K562 (cell line): Measurements from ENCODE around the gene RNF141. TPM values are rescaled to one million over a fixed set of nuclear protein-coding genes. Genes with fewer than 3 reads are reported as not detected.

Experiments
- CREB3L1 ChIP-seq: fragments of 450-650 bp; IDR thresholded peaks from 2 replicates; pipeline ENCODE4 v1.6.1; 2014; ENCODE audit warnings: low read depth, mild to moderate bottlenecking, moderate library complexity, borderline replicate concordance
- CREBBP ChIP-seq: IDR thresholded peaks from one replicate; pipeline ENCODE4 v1.6.1; 2012; ENCODE audit warnings: low read depth, mild to moderate bottlenecking, control low read depth, inconsistent platforms, low read length
- HCFC1 ChIP-seq: IDR thresholded peaks from 2 replicates; pipeline ENCODE4 v1.6.1; 2012; ENCODE audit warnings: low read depth, low read length, improper control_type of control experiment
- KLF16 ChIP-seq: IDR thresholded peaks from 2 replicates; pipeline ENCODE4 v1.6.1; 2016; ENCODE audit warnings: antibody characterized with exemption
- MCM3 ChIP-seq: fragments of 450-650 bp; IDR thresholded peaks from 2 replicates; pipeline ENCODE4 v1.6.1; 2016
- NFIX ChIP-seq: fragments of 250-450 bp; sonication (Bioruptor Pico); IDR thresholded peaks from 2 replicates; pipeline ENCODE4 v1.4.0; 2020; ENCODE audit warnings: low read depth, mild to moderate bottlenecking, moderate library complexity
- POLR2A ChIP-seq: fragments of 450-650 bp; conservative IDR thresholded peaks from 2 replicates; pipeline ENCODE4 v1.6.1; 2016
- PPARD ChIP-seq: fragments of 250-450 bp; sonication (Bioruptor Pico); IDR thresholded peaks from 2 replicates; pipeline ENCODE4 v1.8.0; 2022; ENCODE audit warnings: inconsistent platforms, mild to moderate bottlenecking, moderate library complexity
- RERE ChIP-seq: sonication (generic); formaldehyde crosslinking; IDR thresholded peaks from 2 replicates; pipeline ENCODE4 v1.8.0; 2023; ENCODE audit warnings: missing genetic modification reagents, mild to moderate bottlenecking, borderline replicate concordance
- RNF2 ChIP-seq: sonication (generic); IDR thresholded peaks from 2 replicates; pipeline ENCODE4 v1.6.1; 2016
- SLC30A9 ChIP-seq: fragments of 250-450 bp; sonication (Bioruptor Pico); IDR thresholded peaks from 2 replicates; pipeline ENCODE4 v1.8.0; 2022; ENCODE audit warnings: mild to moderate bottlenecking, moderate library complexity
- SMARCA4 ChIP-seq: fragments of 450-650 bp; IDR thresholded peaks from 2 replicates; pipeline ENCODE4 v1.6.1; 2016
- TCF3 ChIP-seq: sonication (generic); formaldehyde crosslinking; IDR thresholded peaks from 2 replicates; pipeline ENCODE4 v1.4.0; 2020; ENCODE audit warnings: mild to moderate bottlenecking, missing genetic modification reagents
- TEAD1 ChIP-seq, 2 experiments: fragments of 450-650 bp in 1 of 2; sonication (generic) in 1 of 2; formaldehyde crosslinking; IDR thresholded peaks; 2 replicates each; pipeline versions ENCODE4 v1.4.0 to v1.8.0; 2020 to 2022; ENCODE audit warnings: mild to moderate bottlenecking in 2 of 2, missing genetic modification reagents in 1 of 2
- TRIM24 ChIP-seq, 2 experiments: fragments of 450-650 bp; IDR thresholded peaks; 2 replicates each; pipeline ENCODE4 v1.6.1; 2016
- ZNF146 ChIP-seq: IDR thresholded peaks from one replicate; pipeline ENCODE4 v1.6.1; 2018; ENCODE audit warnings: missing compliant biosample characterization; ENCODE audit not compliant: unreplicated experiment
- ZNF717 ChIP-seq: fragments of 250-450 bp; sonication (Bioruptor Pico); IDR thresholded peaks from 2 replicates; pipeline ENCODE4 v1.5.0; 2021
- ZZZ3 ChIP-seq: fragments of 450-650 bp; IDR thresholded peaks from 2 replicates; pipeline ENCODE4 v1.6.1; 2016; ENCODE audit warnings: antibody characterized with exemption, mild to moderate bottlenecking, moderate library complexity
- polyA plus RNA-seq, 8 experiments: library from polyadenylated mRNA; depleted of rRNA in 4 of 8; stranded (reverse) in 5 of 8; unstranded in 3 of 8; fragments of >200 nt; fragmentation: Nextera tagmentation in 2 of 8; fragmentation: Illumina TruSeq in 1 of 8; extraction: Ambion mirVana in 2 of 8; extraction: Trizol in 1 of 8; gene quantifications; 2 replicates each; pipeline versions ENCODE4 v1.2.1 to v1.2.3, GENCODE V29; 2011 to 2014; ENCODE audit warnings: inconsistent platforms in 1 of 8, missing spikeins in 1 of 8
- total RNA-seq, 7 experiments: library from RNA; depleted of rRNA in 6 of 7; stranded (reverse); fragments of >200 nt in 6 of 7; fragmentation: Illumina TruSeq in 2 of 7; extraction: Trizol in 2 of 7; gene quantifications; 2 replicates each; pipeline versions ENCODE4 v1.2.1 to v1.2.3, GENCODE V29; 2011 to 2021; ENCODE audit warnings: low replicate concordance in 1 of 7
- TF ChIP-seq, protein P1 (sequence below): fragments of 450-650 bp; IDR thresholded peaks from 2 replicates; pipeline ENCODE4 v1.7.1; 2018; ENCODE audit warnings: mild to moderate bottlenecking, low read depth; ENCODE audit not compliant: partially characterized antibody

RNF141 gene
- total and polyA plus RNA-seq, 9 of the 15 experiments (the other 6 are each of a cell fraction or from before 2014, with no cell fraction given), result 9.7 to 51.9 (median 18.9) TPM

- TF ChIP-seq NFIX (CRISPR knock-in tag) (no peak), ZZZ3 (no peak), TCF3 (CRISPR knock-in tag) (no peak; the same call in 1 of the 2 replicates), SLC30A9 (no peak), KLF16 (no peak), PPARD (CRISPR knock-in tag) (no peak), RNF2 (no peak), CREB3L1 (no peak), ZNF717 (CRISPR knock-in tag) (no peak), CREBBP (no peak), RERE (CRISPR knock-in tag) (no peak), MCM3 (no peak), ZNF146 (CRISPR knock-in tag) (no peak), TRIM24 (IDR thresholded peaks at IDR 0.05) (peak in 1 of 2 experiments; percentile 74; a peak in 2 of 4 replicates), TEAD1 (CRISPR knock-in tag; IDR thresholded peaks at IDR 0.05) (no peak), SMARCA4 (peak; percentile 92), POLR2A (no peak), HCFC1 (no peak)
- TF ChIP-seq, protein P1, sequence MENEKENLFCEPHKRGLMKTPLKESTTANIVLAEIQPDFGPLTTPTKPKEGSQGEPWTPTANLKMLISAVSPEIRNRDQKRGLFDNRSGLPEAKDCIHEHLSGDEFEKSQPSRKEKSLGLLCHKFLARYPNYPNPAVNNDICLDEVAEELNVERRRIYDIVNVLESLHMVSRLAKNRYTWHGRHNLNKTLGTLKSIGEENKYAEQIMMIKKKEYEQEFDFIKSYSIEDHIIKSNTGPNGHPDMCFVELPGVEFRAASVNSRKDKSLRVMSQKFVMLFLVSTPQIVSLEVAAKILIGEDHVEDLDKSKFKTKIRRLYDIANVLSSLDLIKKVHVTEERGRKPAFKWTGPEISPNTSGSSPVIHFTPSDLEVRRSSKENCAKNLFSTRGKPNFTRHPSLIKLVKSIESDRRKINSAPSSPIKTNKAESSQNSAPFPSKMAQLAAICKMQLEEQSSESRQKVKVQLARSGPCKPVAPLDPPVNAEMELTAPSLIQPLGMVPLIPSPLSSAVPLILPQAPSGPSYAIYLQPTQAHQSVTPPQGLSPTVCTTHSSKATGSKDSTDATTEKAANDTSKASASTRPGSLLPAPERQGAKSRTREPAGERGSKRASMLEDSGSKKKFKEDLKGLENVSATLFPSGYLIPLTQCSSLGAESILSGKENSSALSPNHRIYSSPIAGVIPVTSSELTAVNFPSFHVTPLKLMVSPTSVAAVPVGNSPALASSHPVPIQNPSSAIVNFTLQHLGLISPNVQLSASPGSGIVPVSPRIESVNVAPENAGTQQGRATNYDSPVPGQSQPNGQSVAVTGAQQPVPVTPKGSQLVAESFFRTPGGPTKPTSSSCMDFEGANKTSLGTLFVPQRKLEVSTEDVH, result no peak
Observed at GRCh38 chr11:10490398-10491241, 50.4 kb downstream of the RNF141 start (continued).
